ENCODE results near the gene PRDM16.

DNA sequence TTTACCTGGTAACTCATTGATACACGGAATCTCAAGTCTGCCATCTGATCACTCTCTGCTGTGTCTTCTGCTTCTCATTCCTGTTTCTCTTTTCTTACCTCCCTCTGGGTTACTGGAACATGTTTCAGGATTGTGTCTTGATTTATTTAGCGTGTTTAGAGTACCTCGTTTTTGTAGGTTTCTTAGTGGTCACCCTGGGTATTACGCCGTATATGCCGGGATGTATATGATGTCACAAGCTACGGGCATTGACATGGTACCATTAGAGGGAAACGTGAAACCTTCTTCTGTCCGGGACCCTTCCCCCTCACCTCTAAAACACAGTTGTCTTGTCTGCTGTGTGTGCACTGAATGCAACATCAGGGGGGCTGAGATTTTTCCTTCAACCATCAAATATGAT is 45.0 kb upstream of the PRDM16 start:
- TF ChIP-seq, protein P1, sequence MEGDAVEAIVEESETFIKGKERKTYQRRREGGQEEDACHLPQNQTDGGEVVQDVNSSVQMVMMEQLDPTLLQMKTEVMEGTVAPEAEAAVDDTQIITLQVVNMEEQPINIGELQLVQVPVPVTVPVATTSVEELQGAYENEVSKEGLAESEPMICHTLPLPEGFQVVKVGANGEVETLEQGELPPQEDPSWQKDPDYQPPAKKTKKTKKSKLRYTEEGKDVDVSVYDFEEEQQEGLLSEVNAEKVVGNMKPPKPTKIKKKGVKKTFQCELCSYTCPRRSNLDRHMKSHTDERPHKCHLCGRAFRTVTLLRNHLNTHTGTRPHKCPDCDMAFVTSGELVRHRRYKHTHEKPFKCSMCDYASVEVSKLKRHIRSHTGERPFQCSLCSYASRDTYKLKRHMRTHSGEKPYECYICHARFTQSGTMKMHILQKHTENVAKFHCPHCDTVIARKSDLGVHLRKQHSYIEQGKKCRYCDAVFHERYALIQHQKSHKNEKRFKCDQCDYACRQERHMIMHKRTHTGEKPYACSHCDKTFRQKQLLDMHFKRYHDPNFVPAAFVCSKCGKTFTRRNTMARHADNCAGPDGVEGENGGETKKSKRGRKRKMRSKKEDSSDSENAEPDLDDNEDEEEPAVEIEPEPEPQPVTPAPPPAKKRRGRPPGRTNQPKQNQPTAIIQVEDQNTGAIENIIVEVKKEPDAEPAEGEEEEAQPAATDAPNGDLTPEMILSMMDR (IDR thresholded peaks at IDR 0.05), result no peak
- TF ChIP-seq POLR2AphosphoS5 (IDR thresholded peaks at IDR 0.05), result no peak
- no peak for TF ChIP-seq POLR2A (IDR thresholded peaks at IDR 0.05)
- no peak for TF ChIP-seq EP300 (IDR thresholded peaks at IDR 0.05)
